A549 treated with Mapracorat at 1 μM for 4 hours (cell line): Measurements from ENCODE around the gene RGSL1. TPM values are rescaled to one million over a fixed set of nuclear protein-coding genes. Genes with fewer than 3 reads are reported as not detected.

ENCODE experiments used
- total RNA-seq: library from RNA; stranded (reverse); fragments of 200-300 nt; extraction: Qiagen RNA extraction; gene quantifications from 5 replicates; pipeline ENCODE4 v1.2.3, GENCODE V29; 2022

Gene RGSL1
- total RNA-seq: not detected in 5 replicates

GRCh38 chr1:182450087-182450486 lies at the start of gene RGSL1:
Gene RGSL1 (plus strand): TSS chr1:182450146. CDS start chr1:182450166, 20 bp downstream.

GRCh38 chr1:182400567-182400966 lies 49.4 kb upstream of the RGSL1 start, which contains the start of gene TEDDM1:
Gene TEDDM1 (minus strand): TSS chr1:182400667. CDS start chr1:182400485, 182 bp downstream.

GRCh38 chr1:182588500-182589396 lies 138.8 kb downstream of the RGSL1 start, which contains the start of gene RNASEL:
Gene RNASEL (minus strand): TSS chr1:182589256. CDS start chr1:182586806, 2,450 bp downstream.

GRCh38 chr1:182604175-182605164 lies 154.5 kb downstream of the RGSL1 start, which contains the start of gene RGS16:
Gene RGS16 (minus strand): TSS chr1:182604389. CDS start chr1:182604259, 130 bp downstream.

Other genes starting within 250 kb of the RGSL1 start
- gene GLUL, start 58.4 kb upstream of the RGSL1 start, total RNA-seq: 19.7 to 27.3 TPM (median 21.3 TPM) in 5 replicates
- gene TEDDM1, start 49.5 kb upstream of the RGSL1 start, total RNA-seq: not detected in 5 replicates
- 1.2 to 2.0 TPM (median 1.8 TPM) in 5 replicates for gene RNASEL, start 139.1 kb downstream of the RGSL1 start, total RNA-seq
- gene RGS16, start 154.2 kb downstream of the RGSL1 start, total RNA-seq: 0.25 to 0.45 TPM (median 0.28 TPM) in 5 replicates
- gene RGS8, start 234.4 kb downstream of the RGSL1 start, total RNA-seq: not detected in 5 replicates